AG09309 (cell line): ENCODE results near the gene GXYLT1.

Experiments used
- DNase-seq: peaks from one replicate; pipeline ENCODE4 v3.0.0-alpha.2; 2010; ENCODE audit warnings: low read depth
- H3K4me3 ChIP-seq: 2 replicates; pipeline ENCODE4 v1.5.1; 2011; ENCODE audit warnings: mild to moderate bottlenecking, low read depth, low read length, moderate library complexity; ENCODE audit not compliant: control insufficient read depth
- TF ChIP-seq, protein P1 (sequence below): IDR thresholded peaks from 2 replicates; pipeline ENCODE4 v1.5.1; 2011; ENCODE audit warnings: mild to moderate bottlenecking, low read depth, low read length, inconsistent platforms; ENCODE audit not compliant: insufficient read depth, control insufficient read depth; ENCODE audit errors: missing control alignments

Gene GXYLT1

DNA sequence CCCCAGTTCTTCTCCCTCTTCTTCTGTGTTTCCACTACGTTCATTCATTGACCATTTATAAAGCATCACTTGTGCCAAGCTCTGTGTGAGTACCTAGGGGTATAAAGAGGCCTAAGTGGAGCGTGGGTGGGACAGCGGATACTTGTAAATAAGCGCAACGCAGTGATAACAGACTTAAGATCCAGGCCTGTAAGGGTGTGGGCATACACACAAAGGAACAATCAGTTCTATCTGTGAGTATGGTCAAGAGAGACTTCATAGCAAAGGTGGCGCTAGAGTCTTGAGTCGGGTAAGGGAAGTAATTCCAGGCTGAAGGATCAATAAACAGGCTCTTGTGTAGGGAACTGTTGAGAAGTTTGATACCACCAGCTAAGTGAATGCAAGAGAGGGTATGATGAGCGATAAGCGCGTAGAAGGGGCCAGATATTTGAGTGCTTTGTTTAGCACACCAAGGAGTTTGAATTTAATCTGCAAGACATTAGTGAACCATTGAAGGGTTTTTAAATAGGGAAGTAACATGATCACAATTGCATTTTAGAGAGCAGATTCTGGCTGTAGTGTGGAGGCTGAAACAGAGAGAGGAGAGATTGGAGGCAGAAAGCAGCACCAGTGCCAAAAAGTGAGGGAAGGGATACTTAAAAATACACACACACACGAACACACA, 1.0 kb upstream of the GXYLT1 start:
- no peak overlapping the region for H3K4me3 ChIP-seq
- DNase-seq: no peak
- TF ChIP-seq, protein P1, sequence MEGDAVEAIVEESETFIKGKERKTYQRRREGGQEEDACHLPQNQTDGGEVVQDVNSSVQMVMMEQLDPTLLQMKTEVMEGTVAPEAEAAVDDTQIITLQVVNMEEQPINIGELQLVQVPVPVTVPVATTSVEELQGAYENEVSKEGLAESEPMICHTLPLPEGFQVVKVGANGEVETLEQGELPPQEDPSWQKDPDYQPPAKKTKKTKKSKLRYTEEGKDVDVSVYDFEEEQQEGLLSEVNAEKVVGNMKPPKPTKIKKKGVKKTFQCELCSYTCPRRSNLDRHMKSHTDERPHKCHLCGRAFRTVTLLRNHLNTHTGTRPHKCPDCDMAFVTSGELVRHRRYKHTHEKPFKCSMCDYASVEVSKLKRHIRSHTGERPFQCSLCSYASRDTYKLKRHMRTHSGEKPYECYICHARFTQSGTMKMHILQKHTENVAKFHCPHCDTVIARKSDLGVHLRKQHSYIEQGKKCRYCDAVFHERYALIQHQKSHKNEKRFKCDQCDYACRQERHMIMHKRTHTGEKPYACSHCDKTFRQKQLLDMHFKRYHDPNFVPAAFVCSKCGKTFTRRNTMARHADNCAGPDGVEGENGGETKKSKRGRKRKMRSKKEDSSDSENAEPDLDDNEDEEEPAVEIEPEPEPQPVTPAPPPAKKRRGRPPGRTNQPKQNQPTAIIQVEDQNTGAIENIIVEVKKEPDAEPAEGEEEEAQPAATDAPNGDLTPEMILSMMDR: no peak

DNA sequence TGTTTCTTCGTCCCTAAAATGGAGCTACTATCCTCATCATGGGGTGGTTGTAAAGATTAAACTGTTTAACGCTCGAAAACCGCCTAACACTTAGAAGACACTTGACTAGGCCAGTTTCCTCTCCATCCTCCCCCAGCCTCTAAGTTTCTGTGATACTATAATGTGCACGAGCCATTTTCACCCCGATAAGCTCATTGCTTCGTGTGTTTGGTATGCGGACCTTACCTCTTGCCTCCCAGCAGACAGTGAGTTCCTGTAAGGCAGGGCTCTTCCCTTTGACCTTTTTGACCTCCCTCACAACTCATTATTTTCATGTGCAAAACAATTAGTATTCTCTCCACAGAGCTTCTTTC, 499 bp upstream of the GXYLT1 start:
- TF ChIP-seq, protein P1: no peak
- DNase-seq: no peak
- H3K4me3 ChIP-seq: peak overlapping the region; percentile 61

DNA sequence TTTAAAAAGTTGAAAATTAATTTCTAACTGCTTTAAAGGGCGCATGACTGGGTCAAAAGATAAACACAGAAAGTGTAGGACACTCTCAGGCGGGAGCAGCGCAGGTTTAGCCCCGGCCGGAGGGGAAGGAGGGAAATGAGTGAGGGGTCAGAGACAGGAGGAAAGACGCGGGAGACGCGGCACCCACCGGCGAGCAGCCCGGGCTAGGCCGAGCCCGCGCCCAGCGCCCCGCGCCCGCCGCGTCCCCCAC, 591 bp downstream of the GXYLT1 start:
- TF ChIP-seq, protein P1: no peak
- DNase-seq: no peak
- H3K4me3 ChIP-seq: peak overlapping the region; percentile 61

DNA sequence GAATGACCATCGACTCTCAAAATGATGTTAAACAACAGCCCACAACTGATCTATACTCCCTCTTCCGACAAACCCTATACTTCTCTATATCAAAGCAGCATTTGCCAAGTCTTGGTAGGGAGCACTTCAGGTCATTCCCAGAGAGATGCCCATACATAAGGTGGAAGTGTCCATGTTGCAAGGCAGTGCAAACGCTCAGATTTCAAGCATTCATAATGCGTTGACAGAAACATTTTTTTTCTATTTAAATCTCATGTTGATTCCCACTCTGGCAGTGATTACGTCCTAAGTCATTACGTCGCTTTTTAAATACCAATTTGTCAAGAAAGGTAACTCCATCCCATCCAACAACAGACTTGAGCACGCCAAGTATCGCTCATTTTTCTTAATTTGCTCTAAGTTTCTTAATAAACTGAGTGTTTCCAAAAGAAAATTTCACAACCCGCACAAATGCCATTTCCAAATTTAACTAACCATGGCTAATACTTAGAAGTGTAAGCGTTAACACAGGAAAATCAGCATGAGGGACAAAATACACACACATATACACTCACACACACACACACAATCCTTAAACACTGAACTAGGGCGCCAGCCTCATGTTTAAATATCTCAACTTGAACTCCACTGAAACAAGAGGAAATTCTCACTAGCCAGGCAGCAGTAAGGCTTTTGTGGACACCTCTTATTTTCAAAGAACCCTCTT, 1.1 kb downstream of the GXYLT1 start:
- no peak for DNase-seq
- TF ChIP-seq, protein P1: no peak
- peak overlapping the region; percentile 61 for H3K4me3 ChIP-seq

DNA sequence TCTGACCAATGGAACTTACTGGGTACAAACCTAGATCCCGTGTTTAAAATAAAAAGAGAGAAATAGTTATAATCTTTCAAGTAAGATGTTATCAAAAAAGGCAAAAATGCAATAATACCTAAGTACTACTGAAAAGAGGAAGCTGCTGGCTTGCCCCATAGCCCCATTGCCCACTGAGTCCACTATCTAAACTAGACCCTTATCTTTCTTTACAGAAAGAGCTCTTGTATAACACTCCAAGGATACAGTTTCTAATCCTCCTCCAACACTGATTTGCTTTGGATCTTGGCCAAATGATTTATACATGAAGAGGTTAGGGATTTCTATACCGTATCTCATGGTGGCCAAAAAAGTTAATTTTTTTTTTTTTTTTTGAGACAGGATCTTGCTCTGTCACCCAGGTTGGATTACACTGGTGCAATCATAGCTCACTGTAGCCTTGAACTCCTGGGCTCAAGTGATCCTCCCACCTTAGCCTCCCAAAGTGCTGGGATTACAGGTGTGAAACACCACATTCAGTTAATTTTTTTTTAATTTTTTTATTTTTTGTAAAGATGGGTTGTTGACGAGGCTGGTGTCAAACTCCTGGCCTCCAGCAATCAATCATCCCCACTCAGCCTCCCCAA, 2.6 kb downstream of the GXYLT1 start:
- DNase-seq: no peak
- H3K4me3 ChIP-seq: no peak overlapping the region
- TF ChIP-seq, protein P1: no peak

DNA sequence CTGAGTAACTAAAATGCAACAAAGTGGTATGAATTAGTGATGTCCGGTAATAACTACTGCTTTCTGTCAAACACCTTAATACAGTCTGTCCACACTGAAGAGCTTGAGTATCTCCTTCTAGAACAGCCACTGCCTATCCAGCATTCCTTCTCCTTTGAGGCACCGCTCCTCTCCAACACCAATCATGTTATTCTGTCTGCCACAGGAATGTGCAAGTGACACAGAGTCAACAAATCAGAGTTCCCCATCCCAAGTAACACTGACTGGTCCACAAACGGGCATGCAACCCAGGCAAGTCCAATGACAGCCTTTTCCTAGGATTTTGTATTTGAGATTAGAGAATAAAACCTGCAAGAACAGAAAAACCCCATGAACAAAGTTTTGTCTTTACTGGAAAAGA, 3.8 kb downstream of the GXYLT1 start:
- H3K4me3 ChIP-seq: no peak overlapping the region
- DNase-seq: no peak
- TF ChIP-seq, protein P1: no peak
